WERI-Rb-1 (cell line): Measurements from ENCODE around the gene EZH2.

Source experiments
- DNase-seq: peaks from one replicate; pipeline ENCODE4 v3.0.0-alpha.2; 2020
- H3K27ac ChIP-seq: fragments of 250-450 bp; sonication (Bioruptor Pico); 2 replicates; pipeline ENCODE4 v1.5.1; 2020; ENCODE audit warnings: mild to moderate bottlenecking, moderate library complexity
- H3K27me3 ChIP-seq: fragments of 250-450 bp; sonication (Bioruptor Pico); 2 replicates; pipeline ENCODE4 v1.5.1; 2021; ENCODE audit warnings: mild to moderate bottlenecking, low read depth, moderate library complexity; ENCODE audit not compliant: insufficient read depth, severe bottlenecking
- H3K36me3 ChIP-seq: fragments of 250-450 bp; sonication (Bioruptor Pico); 2 replicates; pipeline ENCODE4 v1.5.1; 2020; ENCODE audit warnings: mild to moderate bottlenecking, moderate library complexity
- H3K4me3 ChIP-seq: 2 replicates; pipeline ENCODE4 v1.5.1; 2011; ENCODE audit warnings: low read depth, mild to moderate bottlenecking, control low read depth, low read length
- H3K9me3 ChIP-seq: fragments of 250-450 bp; sonication (Bioruptor Pico); 2 replicates; pipeline ENCODE4 v1.5.1; 2021; ENCODE audit warnings: mild to moderate bottlenecking, moderate library complexity; ENCODE audit not compliant: severe bottlenecking
- CTCF ChIP-seq: IDR thresholded peaks from 2 replicates; pipeline ENCODE4 v1.5.1; 2011; ENCODE audit warnings: low read depth, mild to moderate bottlenecking, control low read depth, inconsistent platforms, low read length

The EZH2 gene

DNA sequence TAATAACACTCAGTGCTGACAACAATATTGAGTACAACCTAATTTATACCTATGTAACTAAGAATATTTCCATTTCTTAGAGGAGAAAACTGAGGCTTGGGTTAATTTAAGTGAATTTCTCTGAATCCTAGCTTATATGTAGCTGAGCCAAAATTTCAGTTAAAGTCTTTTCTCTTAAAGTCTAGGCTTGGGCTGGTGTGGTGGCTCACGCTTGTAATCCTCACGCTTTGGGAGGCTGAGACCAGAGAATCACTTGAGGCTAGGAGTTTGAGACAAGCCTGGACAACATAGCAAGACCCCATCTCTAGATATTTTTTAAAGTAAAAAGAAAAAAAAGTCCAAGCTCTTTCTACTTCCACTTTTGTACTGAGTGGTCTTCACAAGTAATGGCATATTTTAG is 93.2 kb downstream of the EZH2 start:
- peaks cover 5% of the 10 kb centered on the region for H3K9me3 ChIP-seq
- TF ChIP-seq CTCF = no peak
- no peak overlapping the region for H3K4me3 ChIP-seq
- H3K27me3 ChIP-seq = no peaks in the 10 kb centered on the region
- H3K36me3 ChIP-seq = peaks cover 89% of the 10 kb centered on the region
- no peak for DNase-seq
- H3K27ac ChIP-seq = no peak overlapping the region

- Histone ChIP-seq H3K27ac (no peak overlapping the region), H3K27me3 (no peaks in the 10 kb centered on the region), H3K9me3 (peaks cover 5% of the 10 kb centered on the region), H3K4me3 (no peak overlapping the region), H3K36me3 (peaks cover 94% of the 10 kb centered on the region)
- no peak for DNase-seq
- TF ChIP-seq CTCF = no peak
Measured at GRCh38 chr7:148790131-148790726, 93.9 kb downstream of the EZH2 start.

GRCh38 chr7:148789220-148789619 is 94.9 kb downstream of the EZH2 start:
- peaks cover 93% of the 10 kb centered on the region for H3K36me3 ChIP-seq
- H3K27ac ChIP-seq = no peak overlapping the region
- H3K4me3 ChIP-seq = no peak overlapping the region
- TF ChIP-seq CTCF = no peak
- DNase-seq = no peak
- no peaks in the 10 kb centered on the region for H3K27me3 ChIP-seq
- H3K9me3 ChIP-seq = peaks cover 1% of the 10 kb centered on the region

DNA sequence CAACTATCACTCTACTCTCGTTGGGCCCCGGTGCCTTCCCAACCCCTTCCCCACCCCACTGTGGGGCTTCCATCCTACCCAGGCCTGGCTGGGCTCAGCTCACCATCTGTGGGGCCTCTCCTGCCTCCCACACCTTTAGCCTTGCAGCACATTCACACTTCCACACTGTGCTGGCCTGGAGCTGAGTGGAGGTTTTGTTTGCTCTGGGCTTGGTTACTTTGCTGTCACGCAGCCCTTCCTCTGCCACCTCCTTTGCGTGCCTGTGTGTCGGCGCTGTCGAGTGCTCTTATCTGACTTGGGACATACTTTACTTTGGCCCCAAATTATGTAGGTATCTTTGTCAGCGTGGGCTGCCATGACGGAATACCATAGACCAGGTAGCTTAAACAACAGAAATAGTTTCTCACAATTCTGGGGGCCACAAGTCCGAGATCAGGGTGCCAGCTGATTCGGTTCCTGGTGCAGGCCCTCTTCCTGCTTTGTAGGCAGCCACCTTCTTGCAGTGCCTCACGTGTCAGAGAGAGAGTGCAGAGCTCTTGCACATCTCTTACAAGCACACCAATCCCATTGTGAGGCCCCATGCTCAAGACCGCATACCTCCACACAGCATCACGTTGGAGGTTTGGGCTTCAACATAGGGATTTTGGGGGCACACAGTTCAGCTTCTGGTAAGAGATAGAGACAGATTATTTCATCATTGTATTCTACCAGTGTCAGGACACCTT is 96.4 kb downstream of the EZH2 start:
- Histone ChIP-seq H3K4me3 (no peak overlapping the region), H3K27me3 (no peaks in the 10 kb centered on the region), H3K9me3 (no peaks in the 10 kb centered on the region), H3K36me3 (peaks cover 83% of the 10 kb centered on the region), H3K27ac (no peak overlapping the region)
- DNase-seq = no peak
- TF ChIP-seq CTCF = no peak

- H3K36me3 ChIP-seq = peaks cover 63% of the 10 kb centered on the region
- no peak for DNase-seq
- no peak for TF ChIP-seq CTCF
- H3K27ac ChIP-seq = no peak overlapping the region
- H3K4me3 ChIP-seq = no peak overlapping the region
- H3K27me3 ChIP-seq = no peaks in the 10 kb centered on the region
- no peaks in the 10 kb centered on the region for H3K9me3 ChIP-seq
Measured at GRCh38 chr7:148783801-148784527, 100.1 kb downstream of the EZH2 start.
